Renal pelvis (tissue), 4 donors: ENCODE data around the gene PRKAG3. TPM values are rescaled to one million over a fixed set of nuclear protein-coding genes. Genes with fewer than 3 reads are reported as not detected.
"Not testable (repeated sequence)": the region's sequence is repeated elsewhere in the genome, so short reads cannot be mapped to it uniquely, and the experiment has no call there.

Source experiments
- DNase-seq: peaks from one replicate; pipeline ENCODE4 v3.0.0-alpha.2; 2013
- polyA plus RNA-seq, 3 donors: library from polyadenylated mRNA; unstranded; fragments of 120-200 nt; gene quantifications; one replicate each; pipeline ENCODE4 v1.2.1, GENCODE V29; 2013; ENCODE audit not compliant: insufficient read length in 3 of 3

PRKAG3 gene
- polyA plus RNA-seq, 3 donors = 0.06 to 0.21 (median 0.12) TPM

GRCh38 chr2:218863021-218863520 lies 31.5 kb upstream of the PRKAG3 start:
- DNase-seq = no peak

GRCh38 chr2:218861645-218862318 lies 30.2 kb upstream of the PRKAG3 start:
- no peak for DNase-seq

GRCh38 chr2:218860950-218861381 lies 29.4 kb upstream of the PRKAG3 start:
- peak; percentile 88 for DNase-seq

- DNase-seq = no peak
These were observed 28.6 kb upstream of the PRKAG3 start for GRCh38 chr2:218859988-218860831.

GRCh38 chr2:218859556-218859987 lies 28.0 kb upstream of the PRKAG3 start, which contains the start of gene WNT6:
WNT6 (plus strand) TSS chr2:218859805; CDS start chr2:218860038, 233 bp downstream.
- DNase-seq = no peak

DNA sequence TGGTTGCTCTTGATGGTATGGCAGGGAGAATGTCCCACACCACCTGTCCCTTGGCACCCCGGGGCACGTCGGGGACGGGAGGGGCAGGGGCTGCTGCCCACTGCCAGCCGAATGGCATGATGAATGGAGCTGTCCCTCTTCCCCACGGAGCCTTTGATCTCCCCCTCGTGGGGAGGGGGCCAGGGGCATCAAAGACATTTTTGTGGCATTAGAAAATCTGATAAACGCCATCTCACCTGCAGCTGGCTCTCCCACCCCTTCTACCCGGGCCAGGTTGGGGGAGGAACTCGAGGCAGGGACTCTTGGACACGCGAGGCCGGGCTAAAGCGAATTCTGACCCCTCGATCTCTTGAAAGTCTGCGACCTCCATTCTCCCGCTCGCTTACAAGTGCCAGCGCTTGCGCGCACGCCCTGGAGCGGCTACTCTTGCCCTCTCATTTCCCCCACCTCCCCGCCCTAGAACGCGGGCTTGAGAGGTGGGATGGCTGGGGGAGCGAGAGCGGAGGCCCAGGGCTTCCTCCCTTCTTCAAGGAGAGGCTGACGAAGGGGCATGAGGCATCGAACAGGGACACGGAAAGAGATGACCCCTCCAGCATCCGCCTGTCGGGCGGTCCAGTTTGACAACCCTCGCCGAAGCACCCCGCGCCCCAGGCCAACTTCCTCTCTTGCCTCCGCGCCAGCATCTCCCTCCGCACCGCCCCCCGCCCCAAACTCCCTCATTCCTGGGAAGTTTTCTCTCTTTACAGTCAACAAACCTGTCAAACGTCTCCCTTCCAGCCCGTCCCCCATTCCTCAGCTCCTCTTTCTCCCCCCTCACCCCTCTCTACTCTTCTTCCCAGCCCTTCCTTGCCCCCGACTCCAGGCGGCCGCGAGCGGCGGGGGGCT lies 27.3 kb upstream of the PRKAG3 start:
- DNase-seq = no peak

DNA sequence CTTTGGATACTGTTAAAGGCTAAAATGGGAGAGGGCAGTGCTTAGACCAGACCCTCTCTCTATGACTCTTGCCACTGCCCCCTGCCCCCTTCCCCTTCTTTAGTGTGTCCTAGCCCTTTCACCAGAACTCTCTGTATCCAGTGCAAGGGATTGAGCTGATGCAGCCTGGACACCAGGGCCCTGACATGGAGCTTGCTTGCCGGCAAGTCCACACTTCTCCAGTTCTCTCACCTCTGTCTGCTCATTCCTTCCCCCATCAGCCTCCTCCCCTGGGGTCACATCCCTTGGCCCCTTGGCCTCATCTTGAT lies 26.5 kb upstream of the PRKAG3 start:
- no peak for DNase-seq

DNA sequence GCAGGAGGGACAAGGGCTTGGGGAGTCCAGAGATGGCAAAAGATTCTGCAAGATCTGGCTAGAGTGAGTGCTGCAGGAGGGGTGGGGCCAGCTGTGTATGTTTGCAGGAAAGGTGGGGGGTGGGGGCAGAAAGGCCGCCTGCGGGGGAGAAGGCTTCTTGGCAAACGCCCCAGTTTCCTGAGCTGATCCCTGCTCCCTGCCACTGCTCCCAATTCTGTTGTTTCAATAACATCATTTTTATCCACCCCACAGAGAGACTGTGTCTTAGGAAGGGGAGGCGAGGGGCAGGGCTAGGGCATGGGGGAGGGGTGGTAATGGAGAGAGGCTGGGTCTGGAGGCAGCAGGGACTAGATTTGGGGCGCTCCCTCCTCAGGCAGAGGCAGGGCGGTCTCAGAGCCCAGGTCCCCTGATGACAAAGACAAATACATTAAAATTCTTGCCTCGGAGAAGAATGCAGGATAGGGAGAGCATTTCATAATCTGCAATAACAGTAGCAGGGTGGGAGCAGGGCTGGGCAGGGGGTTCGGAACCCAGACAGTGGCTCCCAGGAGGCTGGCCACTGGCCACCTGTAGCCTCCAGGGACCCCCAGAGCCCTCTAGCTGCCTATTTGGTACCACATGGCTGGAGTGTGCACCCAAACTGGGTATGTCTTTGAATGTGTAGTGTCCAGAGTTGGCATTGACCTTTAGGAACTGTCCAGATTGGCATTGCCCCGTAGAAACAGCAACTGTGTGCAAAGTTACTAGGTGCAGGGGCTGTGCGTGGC lies 26.0 kb upstream of the PRKAG3 start:
- DNase-seq = no peak

- DNase-seq = no peak
These were observed 25.3 kb upstream of the PRKAG3 start for GRCh38 chr2:218856896-218857243.

DNA sequence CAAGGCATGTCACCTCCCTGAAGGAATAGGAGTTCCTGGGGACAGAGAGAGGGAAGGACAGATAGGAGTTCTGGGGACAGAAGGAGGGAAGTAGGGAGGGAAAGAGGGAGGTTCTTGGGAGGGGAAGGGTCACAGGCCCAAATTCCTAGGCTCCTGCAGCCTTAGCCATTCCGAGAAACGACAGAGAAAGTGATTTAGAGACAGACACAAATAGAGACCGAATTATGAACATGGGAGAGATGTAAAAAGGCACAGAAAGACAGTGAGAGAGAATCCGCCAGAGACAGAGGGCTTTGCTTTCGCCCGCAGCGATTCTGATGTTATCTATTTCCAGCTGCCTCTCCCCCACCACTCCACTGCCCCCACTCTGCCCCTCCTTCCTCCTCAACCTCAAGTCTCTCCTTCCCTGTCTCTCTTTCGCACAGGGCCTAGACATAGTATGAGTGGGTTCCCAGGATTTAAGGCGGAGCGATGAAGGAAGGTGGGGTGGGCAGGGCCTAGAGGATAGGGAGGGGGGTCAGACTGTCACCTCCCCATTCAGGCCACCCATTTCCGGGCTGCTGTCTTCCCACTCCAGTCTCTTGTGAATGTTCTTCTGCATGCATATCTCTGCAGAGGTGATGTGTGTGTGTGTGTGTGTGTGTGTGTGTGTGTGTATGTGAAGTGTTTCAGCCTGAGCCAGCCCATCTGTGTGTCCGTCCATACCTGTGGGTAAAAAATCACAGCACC lies 24.7 kb upstream of the PRKAG3 start:
- no peak for DNase-seq

- no peak for DNase-seq
These were observed 23.9 kb upstream of the PRKAG3 start for GRCh38 chr2:218855305-218856166.

- DNase-seq = no peak
These were observed 23.3 kb upstream of the PRKAG3 start for GRCh38 chr2:218854860-218855259.

DNA sequence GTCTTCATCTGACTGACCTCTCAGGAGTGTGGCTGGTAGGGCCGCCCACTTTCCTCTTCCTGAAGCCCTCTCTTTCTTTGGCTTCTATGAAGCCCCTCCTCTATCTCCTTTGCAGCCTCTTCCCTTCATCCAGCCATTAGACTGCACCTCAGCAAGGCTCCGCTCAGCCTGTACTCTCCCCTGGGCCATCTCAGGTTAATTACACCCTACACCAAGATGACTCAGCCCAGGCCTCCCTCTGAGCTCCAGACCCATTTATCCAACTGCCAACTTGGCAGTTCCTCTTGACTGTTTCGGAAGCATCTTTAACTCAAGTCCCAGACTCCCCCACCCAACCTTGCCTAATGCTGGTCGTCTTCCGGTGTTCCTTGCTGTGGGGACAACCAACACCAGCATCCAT lies 22.2 kb upstream of the PRKAG3 start:
- no peak for DNase-seq

- peak; percentile 62 for DNase-seq
These were observed 21.5 kb upstream of the PRKAG3 start for GRCh38 chr2:218852911-218853667.

- DNase-seq = no peak
These were observed 19.7 kb upstream of the PRKAG3 start for GRCh38 chr2:218851286-218851685.

DNA sequence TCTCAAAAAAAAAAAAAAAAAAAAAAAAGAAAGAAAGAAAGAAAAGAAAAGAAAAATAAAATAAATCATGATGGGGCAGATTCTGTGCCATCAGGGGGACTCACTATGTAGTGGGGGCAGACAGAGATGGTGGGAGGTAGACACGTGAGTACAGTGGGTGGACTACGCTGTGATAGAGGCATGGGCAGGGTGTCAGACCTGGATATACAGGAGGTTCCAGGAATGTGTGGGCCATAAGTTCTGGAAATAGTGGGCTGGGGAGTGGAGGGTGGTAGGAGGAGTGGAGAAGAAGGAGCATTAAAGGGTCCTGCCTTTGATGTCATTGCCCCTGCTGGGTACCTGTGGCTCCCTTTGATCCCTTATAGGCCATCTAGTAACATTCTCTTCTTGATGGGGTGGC lies 19.2 kb upstream of the PRKAG3 start:
- DNase-seq = no peak

DNA sequence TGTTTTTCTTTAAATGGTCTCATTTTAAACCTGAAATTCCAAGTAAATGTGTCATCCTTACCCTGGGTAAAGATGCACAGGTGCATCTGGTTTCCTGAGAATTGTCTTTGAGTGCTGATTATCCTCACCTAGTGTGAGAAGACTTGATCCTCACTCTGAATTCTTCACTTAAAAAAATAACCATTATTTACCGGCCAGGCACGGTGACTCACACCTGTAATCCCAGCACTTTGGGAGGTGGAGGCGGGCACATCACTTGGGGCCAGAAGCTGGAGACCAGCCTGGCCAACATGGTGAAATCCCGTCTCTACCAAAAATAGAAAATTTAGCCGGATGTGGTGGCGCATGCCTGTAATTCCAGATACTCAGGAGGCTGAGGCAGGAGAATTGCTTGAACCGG lies 18.1 kb upstream of the PRKAG3 start:
- no peak for DNase-seq

DNA sequence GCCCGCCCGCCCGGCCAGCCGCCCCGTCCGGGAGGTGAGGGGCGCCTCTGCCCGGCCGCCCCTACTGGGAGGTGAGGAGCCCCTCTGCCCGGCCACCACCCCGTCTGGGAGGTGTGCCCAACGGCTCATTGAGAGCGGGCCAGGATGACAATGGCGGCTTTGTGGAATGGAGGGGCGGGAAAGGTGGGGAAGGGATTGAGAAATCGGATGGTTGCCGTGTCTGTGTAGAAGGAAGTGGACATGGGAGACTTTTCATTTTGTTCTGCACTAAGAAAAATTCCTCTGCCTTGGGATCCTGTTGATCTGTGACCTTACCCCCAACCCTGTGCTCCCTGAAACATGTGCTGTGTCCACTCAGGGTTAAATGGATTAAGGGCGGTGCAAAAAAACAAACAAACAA lies 15.4 kb upstream of the PRKAG3 start:
- not testable (repeated sequence) for DNase-seq

- not testable (repeated sequence) for DNase-seq
These were observed 12.7 kb upstream of the PRKAG3 start for GRCh38 chr2:218844334-218844733.
